BLaER1 (cell line): ENCODE data around the gene GSG1L.

ENCODE experiments used
- H3K27ac ChIP-seq: shearing (Covaris generic); formaldehyde crosslinking; 2 replicates; pipeline ENCODE4 v1.8.1; 2022
- H3K27me3 ChIP-seq: shearing (Covaris generic); formaldehyde crosslinking; 2 replicates; pipeline ENCODE4 v1.8.1; 2022
- H3K36me3 ChIP-seq: shearing (Covaris generic); formaldehyde crosslinking; 2 replicates; pipeline ENCODE4 v1.8.1; 2022
- H3K4me1 ChIP-seq: shearing (Covaris generic); formaldehyde crosslinking; 2 replicates; pipeline ENCODE4 v1.8.1; 2022
- H3K4me2 ChIP-seq: shearing (Covaris generic); formaldehyde crosslinking; 2 replicates; pipeline ENCODE4 v1.8.1; 2022
- H3K4me3 ChIP-seq: shearing (Covaris generic); formaldehyde crosslinking; 2 replicates; pipeline ENCODE4 v1.8.1; 2022
- H3K9ac ChIP-seq: shearing (Covaris generic); formaldehyde crosslinking; 2 replicates; pipeline ENCODE4 v1.8.1; 2022
- H3K9me3 ChIP-seq: shearing (Covaris generic); formaldehyde crosslinking; 2 replicates; pipeline ENCODE4 v1.8.1; 2022
- H4K20me1 ChIP-seq: shearing (Covaris generic); formaldehyde crosslinking; 2 replicates; pipeline ENCODE4 v1.8.1; 2022
- Cebpa-rat ChIP-seq: shearing (Covaris generic); IDR thresholded peaks from 2 replicates; pipeline ENCODE4 v1.8.1; 2022

GSG1L gene

GRCh38 chr16:27742333-27742732 is 321.2 kb downstream of the GSG1L start:
- no peak for TF ChIP-seq Cebpa-rat
- Histone ChIP-seq H3K36me3 (peaks cover 15% of the 10 kb centered on the region), H3K9ac (no peak overlapping the region)

GRCh38 chr16:27740496-27741201 is 322.9 kb downstream of the GSG1L start:
- H3K9me3 ChIP-seq = no peaks in the 10 kb centered on the region
- no peaks in the 10 kb centered on the region for H4K20me1 ChIP-seq
- no peak overlapping the region for H3K9ac ChIP-seq
- no peak for TF ChIP-seq Cebpa-rat
- H3K4me3 ChIP-seq = no peak overlapping the region
- H3K36me3 ChIP-seq = peaks cover 15% of the 10 kb centered on the region
- no peak overlapping the region for H3K27ac ChIP-seq
- H3K27me3 ChIP-seq = no peaks in the 10 kb centered on the region
- H3K4me1 ChIP-seq = no peaks in the 10 kb centered on the region
- no peak overlapping the region for H3K4me2 ChIP-seq

More at GRCh38 chr16:27742333-27742732, 321.2 kb downstream of the GSG1L start:
- no peak overlapping the region for H3K27ac ChIP-seq
- no peak overlapping the region for H3K4me3 ChIP-seq
- H3K27me3 ChIP-seq = no peaks in the 10 kb centered on the region
- H3K9me3 ChIP-seq = no peaks in the 10 kb centered on the region
- H4K20me1 ChIP-seq = no peaks in the 10 kb centered on the region
- H3K4me1 ChIP-seq = no peaks in the 10 kb centered on the region
- no peak overlapping the region for H3K4me2 ChIP-seq

- H3K27ac ChIP-seq = no peak overlapping the region
- H3K9ac ChIP-seq = no peak overlapping the region
- no peaks in the 10 kb centered on the region for H4K20me1 ChIP-seq
- H3K36me3 ChIP-seq = peaks cover 15% of the 10 kb centered on the region
- no peak for TF ChIP-seq Cebpa-rat
- no peaks in the 10 kb centered on the region for H3K9me3 ChIP-seq
- H3K4me2 ChIP-seq = no peak overlapping the region
- H3K27me3 ChIP-seq = no peaks in the 10 kb centered on the region
- no peak overlapping the region for H3K4me3 ChIP-seq
- no peaks in the 10 kb centered on the region for H3K4me1 ChIP-seq
Measured at GRCh38 chr16:27739606-27740357, 323.7 kb downstream of the GSG1L start.

DNA sequence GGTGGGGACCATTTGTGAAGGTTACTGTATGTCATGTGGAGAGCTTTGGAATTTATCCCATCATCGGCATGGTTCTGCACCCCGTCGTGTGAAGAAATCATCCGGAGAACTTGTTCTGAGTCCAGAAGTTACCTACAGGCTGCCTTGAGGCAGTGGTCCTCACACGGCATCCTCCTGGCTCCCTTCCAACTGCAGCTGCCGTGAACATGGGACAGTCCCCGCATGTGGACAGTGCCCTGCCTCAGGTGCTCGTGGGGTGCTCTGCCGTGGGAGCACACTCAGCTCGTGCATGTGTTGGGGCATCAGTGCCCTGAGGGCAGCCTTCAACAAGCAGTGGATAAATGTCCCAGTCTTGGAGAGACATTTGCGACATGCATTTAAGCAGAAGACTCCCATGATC is 324.9 kb downstream of the GSG1L start:
- Histone ChIP-seq H4K20me1 (no peaks in the 10 kb centered on the region), H3K36me3 (peaks cover 15% of the 10 kb centered on the region), H3K27me3 (no peaks in the 10 kb centered on the region), H3K27ac (no peak overlapping the region), H3K9ac (no peak overlapping the region), H3K9me3 (no peaks in the 10 kb centered on the region), H3K4me2 (no peak overlapping the region), H3K4me1 (no peaks in the 10 kb centered on the region), H3K4me3 (no peak overlapping the region)
- no peak for TF ChIP-seq Cebpa-rat
